AG08396 (cell line): Measurements from ENCODE around the gene SIGMAR1.

Experiments used
- DNase-seq: peaks from one replicate; pipeline ENCODE4 v3.0.0; 2012; ENCODE audit warnings: low spot score, mixed read lengths

SIGMAR1 gene

DNA sequence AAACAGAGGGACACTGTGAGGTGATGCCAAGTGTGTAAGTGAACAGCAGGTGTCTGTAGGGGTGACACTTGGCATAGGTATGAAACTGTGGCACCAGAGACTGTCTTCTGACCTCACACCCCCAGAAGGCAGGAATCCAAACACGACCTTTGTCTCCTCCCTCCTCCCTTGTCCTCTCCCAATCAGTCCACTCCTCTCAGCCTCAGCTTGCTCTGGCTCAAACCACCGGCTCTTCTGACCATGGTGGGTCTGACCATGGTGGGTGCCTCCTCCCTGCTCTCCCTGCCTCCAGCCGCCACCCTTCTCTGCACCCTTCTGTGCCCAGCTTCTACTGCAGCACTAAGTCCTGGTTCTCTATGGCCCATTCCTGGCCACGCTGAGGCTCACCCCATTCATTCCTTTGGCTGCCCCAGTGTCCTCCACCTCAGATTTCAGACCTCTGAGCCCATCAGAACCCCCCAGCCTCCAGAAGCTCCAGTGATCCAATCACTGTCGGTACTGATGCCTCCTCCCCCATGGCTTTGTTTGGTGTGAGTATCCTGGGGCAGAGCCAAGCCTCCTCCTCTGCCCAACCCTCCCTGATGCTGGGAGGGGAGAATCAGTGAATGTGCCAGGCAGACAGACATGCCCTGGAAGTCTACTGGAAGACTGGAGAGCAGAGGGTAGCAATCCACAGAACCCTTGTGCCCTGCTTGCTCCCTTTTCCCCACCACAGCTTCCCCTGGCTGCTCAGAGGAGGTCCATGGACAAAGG lies 7.0 kb downstream of the SIGMAR1 start:
- DNase-seq, result no peak

DNA sequence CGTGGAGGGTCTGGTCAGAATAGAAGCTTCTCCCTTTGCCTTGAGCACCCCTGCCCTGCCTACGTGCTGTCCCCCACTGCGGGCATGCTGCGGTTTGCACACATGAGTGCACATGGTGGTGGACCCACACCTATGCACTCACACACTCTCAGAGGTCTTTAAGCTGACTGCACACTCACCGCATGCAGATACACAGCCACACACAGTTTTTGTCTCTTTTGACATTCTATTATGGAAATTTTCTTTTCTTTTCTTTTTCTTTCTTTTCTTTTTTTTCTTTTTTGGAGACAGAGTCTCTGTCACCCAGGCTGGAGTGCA lies 8.1 kb downstream of the SIGMAR1 start:
- no peak for DNase-seq

DNA sequence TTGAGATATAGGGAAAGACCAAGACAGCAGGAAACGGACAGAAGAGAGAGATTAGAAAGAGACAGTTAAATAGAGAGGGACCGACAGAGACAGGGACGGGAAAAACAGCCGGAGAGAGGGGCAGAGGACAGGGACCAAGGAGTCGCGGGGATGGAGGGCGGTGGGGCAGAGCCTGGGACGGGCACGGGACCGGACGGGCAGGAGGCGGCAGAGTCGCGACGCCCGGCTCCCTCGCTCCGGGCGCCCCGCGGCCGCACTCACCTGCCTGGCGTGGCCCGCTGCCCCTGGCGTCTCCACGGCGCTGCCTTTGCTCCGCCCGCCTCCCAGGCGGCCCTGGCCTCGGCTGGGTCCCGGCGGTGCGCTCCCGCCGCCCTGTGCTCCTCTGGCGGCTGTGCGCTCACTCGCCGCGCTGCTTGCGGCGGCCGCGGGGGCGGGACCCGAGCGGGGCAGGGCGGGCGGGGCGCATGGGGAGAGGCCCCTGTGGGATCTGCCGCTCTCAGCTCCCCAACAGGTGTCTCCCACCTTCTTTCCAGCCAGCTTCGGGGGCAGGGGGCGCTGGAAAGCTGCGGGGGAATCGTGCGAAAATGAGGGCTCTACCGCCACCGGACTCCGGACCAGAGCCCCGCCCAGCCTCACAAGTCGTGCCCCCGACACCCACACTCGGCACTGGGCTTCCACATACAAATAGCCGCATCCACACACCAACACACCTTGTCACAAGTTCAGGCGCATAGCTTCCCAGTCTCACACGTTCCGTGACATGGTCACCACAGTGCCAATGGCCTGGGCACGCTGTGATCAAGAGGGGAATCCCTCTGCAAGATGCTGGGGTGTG lies 8.7 kb downstream of the SIGMAR1 start, which contains the start of gene ARID3C:
ARID3C (minus strand) TSS at position 411 of the 835 bp plus-strand sequence. CDS start 1,052 bp downstream, outside the sequence.
- DNase-seq, result peak; percentile 70

DNA sequence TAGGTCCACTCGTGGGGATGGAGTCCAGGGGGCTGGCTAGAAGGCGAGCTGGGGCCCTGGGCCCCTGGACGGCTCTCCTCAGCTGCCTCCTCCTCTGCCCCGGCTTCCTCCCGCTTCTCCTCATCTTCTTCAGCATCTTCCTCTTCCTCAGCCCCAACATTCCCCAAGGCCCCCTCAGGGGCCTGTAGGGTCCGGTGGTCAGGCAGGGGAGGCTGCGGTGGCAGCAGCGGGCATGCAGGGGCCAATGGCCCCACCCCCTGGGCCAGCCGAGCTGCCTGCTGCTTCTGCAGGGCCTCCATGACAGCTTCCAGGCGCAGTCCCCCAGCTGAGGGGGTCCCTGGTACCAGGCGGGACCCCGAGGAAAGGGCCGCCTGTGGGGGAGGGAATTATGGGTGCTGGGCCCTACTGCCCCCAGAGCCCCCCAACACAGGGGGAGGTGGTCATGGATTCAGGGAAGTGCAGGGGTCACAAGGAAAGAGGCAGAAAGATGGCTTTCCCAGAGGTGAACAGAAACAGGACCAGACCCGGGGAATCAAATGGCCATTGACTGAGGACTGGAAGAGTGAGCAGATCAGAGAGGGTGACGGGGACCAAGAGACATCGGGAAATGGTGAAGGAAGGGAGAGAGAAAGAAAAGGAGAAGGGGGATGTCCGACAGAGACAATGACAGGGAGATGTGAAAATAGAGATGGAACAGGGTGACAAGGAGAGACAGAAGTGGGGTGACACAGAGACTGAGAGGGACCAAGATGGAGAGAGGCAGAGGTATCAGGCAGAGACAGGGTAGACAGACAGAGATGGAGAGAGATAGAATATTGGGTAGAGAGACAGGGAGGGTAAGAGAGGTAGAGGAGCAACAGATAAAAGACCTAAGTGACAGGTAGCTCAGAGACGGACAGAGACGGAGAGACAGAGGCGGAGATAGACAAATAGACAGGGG lies 9.6 kb downstream of the SIGMAR1 start:
- no peak for DNase-seq

DNA sequence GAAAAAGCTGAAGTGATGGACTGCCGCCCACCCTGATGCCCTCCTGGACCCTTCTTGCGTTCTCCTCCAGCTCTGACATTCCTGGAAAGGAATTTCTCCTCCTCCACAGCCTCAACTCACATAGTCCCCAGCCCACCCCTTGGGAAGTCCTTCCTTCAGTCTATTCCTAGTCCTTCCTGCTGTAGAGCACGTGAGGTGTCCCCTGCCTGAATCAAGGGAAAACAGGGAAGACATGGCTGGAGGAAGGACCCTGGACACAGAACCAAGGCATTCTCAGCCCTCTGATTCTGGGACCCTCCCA lies 12.5 kb downstream of the SIGMAR1 start:
- no peak for DNase-seq

DNA sequence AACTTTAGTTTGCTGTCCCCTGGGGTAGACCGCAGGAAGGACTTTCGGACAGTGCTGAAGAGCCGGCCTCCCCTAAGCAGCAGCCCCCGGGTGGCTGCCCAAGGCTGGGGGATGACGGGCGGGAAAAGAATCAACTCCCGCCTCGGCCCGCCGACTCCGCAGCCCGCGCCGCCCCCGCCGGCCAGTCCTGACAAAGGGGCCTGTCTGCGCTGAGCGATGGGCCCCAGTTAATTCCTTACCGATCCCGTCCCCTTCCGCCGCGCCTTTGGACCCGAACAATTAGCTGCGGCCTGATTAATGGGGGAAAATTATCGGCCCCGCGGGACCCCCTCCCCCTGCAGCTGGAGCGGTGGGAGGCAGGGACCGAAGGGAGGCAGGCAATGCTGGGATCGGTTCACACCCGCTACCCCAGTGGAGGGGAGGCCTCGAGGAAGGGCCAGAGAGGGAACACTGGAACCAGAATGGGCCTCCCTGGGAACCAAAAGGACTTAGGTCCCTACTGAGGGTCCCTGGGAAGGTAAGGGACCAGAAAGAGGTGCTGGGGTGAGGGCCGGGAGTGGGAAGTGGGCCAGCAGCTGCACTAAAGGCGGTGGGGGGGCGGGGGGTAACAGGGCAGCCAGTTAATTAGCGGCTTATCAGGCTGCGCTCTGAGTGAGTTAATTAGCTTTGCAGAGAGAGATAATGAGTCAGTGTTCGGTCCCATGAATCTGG lies 13.0 kb downstream of the SIGMAR1 start:
- no peak for DNase-seq

DNA sequence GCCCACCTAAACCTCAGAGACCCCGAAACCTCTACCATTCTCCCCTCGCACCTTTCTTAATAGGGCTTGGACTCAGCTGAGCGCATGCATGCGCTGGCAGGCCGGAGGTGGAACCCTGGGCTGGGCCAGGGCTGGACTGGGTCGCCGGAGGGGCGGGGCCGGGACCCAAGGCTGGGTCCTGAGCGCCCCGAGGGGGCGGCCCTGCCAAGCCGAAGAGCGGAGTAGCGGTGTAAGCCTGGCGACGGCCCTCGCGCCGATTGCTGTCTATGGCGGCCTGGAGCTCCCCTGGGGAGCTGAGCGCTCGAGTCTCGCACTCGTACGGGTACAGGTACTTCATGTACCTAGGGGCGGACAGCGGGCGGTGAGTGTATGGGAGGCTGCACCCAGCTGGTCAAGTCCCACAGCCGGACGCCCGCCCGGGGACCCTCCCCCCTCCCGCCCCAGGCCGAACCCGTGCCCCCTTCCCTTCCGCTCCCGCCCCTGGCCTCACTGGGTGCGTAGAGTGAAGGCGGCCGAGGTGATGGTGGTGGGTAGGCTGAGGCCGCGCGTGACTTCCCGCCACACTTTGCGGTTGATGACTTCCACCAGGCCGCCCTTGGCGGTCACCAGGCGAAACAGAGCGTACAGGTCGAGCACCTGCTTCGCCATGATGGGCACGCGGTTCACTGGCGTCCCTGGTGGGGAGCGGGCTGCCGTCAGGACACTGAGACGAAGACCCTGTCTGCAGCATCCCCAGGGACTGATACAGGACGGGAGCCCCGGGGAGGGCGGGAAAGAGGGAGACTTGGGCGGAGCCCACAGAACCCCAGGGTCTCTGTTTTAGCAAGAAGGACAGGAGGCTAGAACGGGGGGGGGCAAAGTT lies 14.0 kb downstream of the SIGMAR1 start:
- DNase-seq, result no peak

DNA sequence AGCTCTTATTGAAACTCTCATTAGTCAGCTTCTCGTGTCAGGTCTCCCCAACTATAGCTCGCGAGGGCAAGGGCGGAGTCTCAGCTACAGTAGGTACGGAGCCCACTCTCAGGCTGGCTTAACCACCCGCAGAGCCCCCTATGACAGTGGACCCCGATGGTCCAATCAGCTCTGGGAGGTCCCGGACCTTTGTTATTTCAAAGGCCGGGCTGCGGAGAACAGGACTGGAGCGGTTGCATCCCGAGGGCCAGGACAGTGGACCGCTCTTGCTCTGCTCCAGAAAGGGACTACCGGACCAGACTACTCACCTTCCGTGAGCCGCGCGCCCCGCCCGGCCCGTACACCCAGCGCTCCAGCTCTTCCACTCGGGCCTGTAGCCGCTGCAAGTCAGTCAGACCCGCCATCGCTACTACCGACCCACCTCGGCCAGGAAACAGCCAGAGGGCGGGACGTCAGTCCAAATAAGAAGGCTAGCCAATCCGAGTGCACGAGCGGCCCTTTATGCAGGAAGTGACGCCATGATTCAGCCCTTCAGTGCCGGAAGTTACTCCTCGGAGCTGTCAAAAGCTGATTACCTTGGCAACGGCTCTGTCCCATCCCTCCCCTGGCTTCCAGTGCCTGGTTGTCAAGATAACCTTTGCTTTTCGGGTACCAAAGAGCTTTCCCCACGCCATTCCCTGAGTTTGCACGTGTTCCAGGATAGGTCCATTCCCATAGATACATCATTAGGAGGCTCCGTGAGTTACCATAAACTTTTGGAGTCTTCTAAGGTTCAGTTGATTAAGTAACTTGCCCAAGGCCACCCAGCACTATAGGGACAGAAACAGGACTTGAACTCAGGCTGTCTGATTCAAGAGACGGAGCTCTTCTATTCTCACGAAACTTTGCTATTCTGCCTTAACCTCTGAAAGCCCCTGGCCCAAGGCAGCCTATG lies 17.3 kb downstream of the SIGMAR1 start, which contains the start of gene DCTN3:
DCTN3 (minus strand) TSS at position 435 of the 934 bp plus-strand sequence; CDS start at position 404, 31 bp downstream.
- DNase-seq, result peak; percentile 97

DNA sequence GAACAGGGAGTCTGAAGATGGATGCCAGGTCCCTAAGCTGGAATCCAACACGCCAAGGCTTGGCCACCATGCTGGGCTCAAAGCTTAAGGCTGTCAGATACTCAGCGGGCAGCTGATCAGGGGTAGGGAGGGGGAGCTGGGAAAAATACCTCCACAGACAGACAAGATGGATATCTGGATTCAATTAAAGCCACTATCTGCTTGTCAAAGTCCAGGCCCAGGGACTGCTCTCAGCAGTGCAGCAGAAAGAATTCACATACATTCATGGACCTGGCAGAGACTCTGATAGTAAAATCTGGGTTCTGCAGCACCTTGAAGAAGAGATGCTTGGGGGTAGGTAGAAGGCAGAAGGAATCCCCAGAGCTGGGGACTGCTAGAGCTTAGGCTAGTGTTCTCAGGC lies 22.5 kb downstream of the SIGMAR1 start:
- DNase-seq, result no peak

DNA sequence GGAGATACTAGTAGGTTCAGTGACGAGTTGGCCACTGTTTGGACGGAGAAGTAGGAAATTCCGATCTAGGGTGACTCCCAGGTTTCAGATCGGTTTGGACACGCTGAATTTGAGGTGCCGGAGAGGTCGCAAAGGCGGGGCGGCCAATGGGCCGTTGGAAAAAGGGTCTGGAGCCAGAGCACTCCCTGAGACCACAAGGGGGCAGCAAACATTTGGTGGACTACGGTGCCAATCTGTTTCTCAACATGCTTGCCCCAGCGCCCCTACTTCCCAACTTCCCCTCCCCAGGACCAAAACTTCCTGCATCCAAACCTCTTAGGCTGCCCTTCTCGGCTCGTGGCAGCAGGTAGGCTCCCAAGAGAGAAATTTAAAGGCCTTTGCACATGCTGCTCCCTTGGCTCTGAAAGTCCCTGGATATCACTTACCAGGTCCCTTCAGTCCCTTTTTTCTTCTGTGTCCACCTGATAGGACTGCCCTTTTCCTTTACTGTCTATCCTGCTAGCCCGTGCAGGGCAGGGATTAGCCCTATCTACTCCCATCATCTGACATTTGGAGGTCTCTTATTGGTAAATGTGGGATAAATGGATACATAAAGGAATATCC lies 24.7 kb downstream of the SIGMAR1 start:
- peak; percentile 87 for DNase-seq

DNA sequence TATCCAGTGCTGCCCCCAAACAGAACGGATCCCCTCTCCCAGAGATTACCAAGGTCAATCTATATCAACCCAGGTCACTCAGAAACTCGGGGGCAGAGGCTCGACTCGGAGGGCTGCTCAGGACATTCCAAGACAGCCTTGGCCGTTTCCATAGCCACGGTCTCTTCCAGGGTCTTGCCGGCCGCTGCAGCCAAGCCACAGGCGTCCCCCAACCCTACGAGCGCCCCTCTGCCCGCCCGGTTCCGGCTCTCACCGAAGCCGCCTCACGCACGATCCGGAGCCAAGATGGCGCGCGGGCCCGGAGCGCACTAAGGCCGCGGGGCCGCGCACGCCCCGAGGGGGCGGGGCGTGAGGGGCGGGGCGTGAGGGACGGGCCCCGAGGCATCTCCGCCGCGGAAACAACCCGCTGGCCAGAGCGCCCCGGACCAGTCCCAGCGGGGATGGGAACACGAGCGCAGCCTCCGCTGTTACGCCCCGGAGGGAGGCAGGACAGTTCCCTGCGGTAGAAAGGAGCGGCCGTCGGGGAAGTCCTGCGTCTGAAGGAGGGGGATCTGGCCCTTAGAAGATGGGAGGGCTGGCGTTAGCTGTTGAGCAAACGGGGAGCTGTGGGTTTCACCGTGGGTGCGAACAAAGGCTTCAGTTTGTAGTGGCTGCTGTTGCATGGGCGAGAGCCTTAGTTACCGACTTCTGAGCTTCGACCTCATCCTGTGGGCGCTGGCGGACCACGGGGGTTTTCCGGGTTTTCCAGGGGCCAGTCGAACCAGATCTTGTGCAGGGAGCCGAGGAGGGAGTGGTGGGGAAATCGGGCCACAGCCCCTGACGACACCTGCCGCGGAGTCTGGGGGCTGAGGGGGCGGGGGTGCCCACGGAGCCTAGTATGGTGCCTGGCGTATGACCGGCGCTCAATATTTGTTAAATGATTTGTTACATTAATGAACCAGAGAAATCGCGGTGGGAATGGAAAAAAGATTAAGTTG lies 25.5 kb downstream of the SIGMAR1 start, which contains the start of gene RPP25L:
RPP25L (minus strand) TSS at position 287 of the 977 bp plus-strand sequence. CDS start 801 bp downstream, outside the sequence.
- peak; percentile 98 for DNase-seq

DNA sequence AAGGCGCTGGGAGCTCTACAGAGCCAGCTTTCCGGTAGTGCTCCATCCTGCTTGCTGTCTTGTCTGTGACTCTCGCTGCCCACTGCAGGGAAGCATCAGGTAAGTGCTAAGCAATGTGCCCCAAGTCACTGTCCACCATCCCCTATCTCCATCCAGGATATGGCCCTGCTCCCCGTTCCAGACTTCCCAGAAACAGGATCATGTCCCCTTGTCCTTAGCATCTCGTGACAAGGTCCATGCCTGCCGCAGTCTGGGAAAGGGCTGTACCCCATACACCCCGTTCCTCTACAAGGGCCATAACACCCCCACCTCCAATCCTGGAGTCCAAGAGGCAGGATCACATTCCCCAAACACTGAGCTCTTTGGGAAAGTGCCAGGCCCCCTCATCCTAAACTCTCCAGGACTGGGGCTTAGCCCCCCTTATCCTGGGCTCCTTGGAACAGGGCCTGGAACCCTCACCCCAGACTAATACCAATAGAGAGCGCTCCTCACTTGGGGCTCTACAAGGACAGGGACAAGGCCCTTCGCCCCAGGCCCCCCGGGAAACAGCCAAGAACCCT lies 26.3 kb downstream of the SIGMAR1 start:
- peak; percentile 24 for DNase-seq

DNA sequence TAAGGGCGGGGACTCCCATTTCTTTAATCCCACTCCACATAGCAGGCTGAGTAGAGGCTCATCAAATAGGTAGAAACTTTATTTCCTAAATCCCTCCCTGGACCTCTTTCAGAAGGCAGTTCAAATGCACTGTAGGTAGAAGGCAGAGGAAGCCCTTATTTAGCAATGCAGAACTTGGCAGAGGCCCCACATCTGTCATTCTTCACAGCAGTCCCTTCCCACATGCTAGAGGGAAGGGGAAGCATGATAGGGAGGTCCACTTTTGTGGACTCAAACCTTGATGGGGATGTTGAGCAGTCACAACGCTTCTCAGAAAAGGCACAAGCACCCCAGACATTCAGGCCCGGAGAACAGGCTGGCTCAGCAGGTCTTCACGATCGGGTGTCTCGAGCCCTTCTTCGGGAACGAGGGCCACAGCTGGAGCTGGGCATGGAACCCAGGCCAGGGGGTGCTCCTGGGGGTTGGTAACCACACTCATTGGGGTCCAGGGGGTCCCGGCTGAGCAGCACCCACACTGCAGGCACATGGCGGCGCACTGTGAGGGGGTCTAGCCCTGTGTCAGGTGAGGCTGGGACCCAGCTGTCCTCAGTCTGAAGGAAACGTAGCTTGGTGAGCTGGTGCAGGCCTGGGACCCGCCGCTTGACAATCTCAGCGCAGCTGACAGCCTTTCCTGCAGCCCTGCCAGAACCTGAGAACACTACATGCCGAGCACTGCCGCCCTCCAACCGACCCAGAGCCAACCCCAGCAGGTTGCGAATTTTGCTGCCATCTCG lies 27.0 kb downstream of the SIGMAR1 start:
- DNase-seq, result no peak

DNA sequence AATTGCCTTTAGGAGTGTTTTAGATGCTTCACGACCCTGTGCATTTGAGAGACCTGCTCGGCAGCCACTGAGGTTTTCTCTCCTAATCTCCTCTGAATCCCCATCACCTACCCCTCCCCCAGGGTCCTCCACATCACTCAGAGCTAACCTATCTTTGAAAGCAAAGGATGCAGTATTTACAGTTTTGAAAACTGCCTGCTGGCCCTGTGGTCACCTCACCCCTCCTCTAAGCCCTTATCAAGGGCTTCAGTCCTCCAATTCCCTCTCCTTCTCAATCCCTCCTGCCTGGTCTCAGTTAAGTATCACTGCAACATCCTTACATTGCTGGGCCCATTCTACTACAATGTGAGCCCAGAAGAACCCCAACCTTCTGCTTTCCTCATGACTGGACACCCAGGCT lies 30.3 kb downstream of the SIGMAR1 start:
- no peak for DNase-seq

DNA sequence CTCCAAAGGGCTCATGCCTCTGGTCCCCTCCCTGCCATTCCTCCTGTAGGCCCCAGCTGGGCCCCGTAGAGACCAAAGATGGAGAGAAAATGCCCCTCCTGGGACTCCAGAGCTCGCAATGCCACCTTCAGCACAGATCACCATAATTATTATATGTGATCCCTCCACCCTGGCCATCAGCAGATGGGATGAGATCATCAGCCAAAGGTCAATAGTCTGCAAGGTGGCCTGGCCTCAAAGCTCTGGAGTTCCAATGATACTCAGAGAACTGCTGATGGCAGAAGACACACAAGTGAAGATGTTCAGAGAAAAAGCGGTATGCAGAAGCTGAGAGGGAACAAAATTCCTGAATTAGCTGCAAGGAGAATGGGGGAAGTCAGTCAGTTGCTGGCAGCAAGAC lies 30.7 kb downstream of the SIGMAR1 start:
- no peak for DNase-seq

DNA sequence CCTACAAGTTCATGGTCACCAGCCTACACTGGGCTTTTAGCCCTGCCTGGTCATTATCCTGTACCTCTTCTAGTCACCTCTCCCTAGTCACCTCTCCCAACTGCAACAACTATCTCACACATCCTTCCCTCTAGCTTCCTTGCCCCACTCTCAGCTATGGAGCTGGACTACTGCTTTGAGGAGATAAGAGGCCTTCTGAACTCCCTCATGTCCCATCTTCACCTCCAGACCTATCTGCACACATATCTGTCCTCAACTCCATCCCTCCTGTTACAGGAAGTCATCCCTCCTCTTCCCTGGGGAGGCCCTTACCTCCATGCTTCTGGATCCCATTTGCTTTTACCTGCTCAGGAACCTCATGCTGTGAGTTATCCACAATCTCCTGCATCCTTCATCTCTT lies 31.4 kb downstream of the SIGMAR1 start:
- no peak for DNase-seq
